Colonic mucosa (tissue), 4 donors: ENCODE measurements around the gene CCDC13. TPM values are rescaled to one million over a fixed set of nuclear protein-coding genes. Genes with fewer than 3 reads are reported as not detected.

ENCODE experiments used
- DNase-seq: peaks from one replicate; pipeline ENCODE4 v3.0.0-alpha.2; 2020
- H3K27ac ChIP-seq: fragments of 200-600 bp; one replicate; pipeline ENCODE4 v1.8.0; 2021
- H3K27me3 ChIP-seq: fragments of 200-600 bp; one replicate; pipeline ENCODE4 v1.8.0; 2021
- H3K36me3 ChIP-seq: fragments of 200-600 bp; one replicate; pipeline ENCODE4 v1.8.0; 2021
- H3K4me1 ChIP-seq: fragments of 200-600 bp; one replicate; pipeline ENCODE4 v1.8.0; 2021; ENCODE audit warnings: mild to moderate bottlenecking
- H3K4me3 ChIP-seq: fragments of 200-600 bp; one replicate; pipeline ENCODE4 v1.8.0; 2021
- H3K9ac ChIP-seq, 2 donors: one replicate each; pipeline ENCODE4 v1.7.0; 2013; ENCODE audit warnings: control low read depth in 2 of 2, low read depth in 2 of 2, low read length in 2 of 2
- H3K9me3 ChIP-seq: fragments of 200-600 bp; one replicate; pipeline ENCODE4 v1.8.0; 2021
- intact Hi-C: fragments of 100-400 bp; cut with DNase I; formaldehyde crosslinking; loops from one replicate; pipeline ENCODE4 v1.14.1; 2022
- total RNA-seq, 2 donors: library from RNA; stranded (reverse); fragmentation: NEBNext Ultra II Directional in 1 of 2; extraction: Animal tissue kit (Norgen Biotek cat#: 25700) in 1 of 2; gene quantifications; one replicate each; pipeline ENCODE4 v1.2.1, GENCODE V29; 2021
- TF ChIP-seq, protein P1 (sequence below): fragments of 200-600 bp; IDR thresholded peaks from one replicate; pipeline ENCODE4 v1.8.0; 2022; ENCODE audit warnings: antibody characterized with exemption, mild to moderate bottlenecking
- donor health status: healthy.
- donor health status: DM: no; HTN: no; CAD: no.
- donor health status: DM: no; HTN: no; CAD: no.

Gene CCDC13
- total RNA-seq, 2 donors from 2014 or later: 0.93 to 5.3 TPM

- Histone ChIP-seq H3K4me1 (no peaks in the 10 kb centered on the region), H3K27me3 (no peaks in the 10 kb centered on the region), H3K36me3 (no peaks in the 10 kb centered on the region), H3K9me3 (no peaks in the 10 kb centered on the region), H3K4me3 (no peak overlapping the region), H3K27ac (no peak overlapping the region), H3K9ac (no peak overlapping the region)
- intact Hi-C loops: no loop called here
- TF ChIP-seq, protein P1, sequence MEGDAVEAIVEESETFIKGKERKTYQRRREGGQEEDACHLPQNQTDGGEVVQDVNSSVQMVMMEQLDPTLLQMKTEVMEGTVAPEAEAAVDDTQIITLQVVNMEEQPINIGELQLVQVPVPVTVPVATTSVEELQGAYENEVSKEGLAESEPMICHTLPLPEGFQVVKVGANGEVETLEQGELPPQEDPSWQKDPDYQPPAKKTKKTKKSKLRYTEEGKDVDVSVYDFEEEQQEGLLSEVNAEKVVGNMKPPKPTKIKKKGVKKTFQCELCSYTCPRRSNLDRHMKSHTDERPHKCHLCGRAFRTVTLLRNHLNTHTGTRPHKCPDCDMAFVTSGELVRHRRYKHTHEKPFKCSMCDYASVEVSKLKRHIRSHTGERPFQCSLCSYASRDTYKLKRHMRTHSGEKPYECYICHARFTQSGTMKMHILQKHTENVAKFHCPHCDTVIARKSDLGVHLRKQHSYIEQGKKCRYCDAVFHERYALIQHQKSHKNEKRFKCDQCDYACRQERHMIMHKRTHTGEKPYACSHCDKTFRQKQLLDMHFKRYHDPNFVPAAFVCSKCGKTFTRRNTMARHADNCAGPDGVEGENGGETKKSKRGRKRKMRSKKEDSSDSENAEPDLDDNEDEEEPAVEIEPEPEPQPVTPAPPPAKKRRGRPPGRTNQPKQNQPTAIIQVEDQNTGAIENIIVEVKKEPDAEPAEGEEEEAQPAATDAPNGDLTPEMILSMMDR: no peak
- no peak for DNase-seq
Measured at GRCh38 chr3:42756681-42757213, 16.3 kb downstream of the CCDC13 start.

GRCh38 chr3:42755681-42756578 lies 17.1 kb downstream of the CCDC13 start:
- no peak for DNase-seq

GRCh38 chr3:42753757-42754156 lies 19.3 kb downstream of the CCDC13 start:
- Histone ChIP-seq H3K4me3 (no peak overlapping the region), H3K27ac (no peak overlapping the region), H3K9me3 (no peaks in the 10 kb centered on the region), H3K36me3 (no peaks in the 10 kb centered on the region), H3K9ac (no peak overlapping the region), H3K27me3 (no peaks in the 10 kb centered on the region), H3K4me1 (no peaks in the 10 kb centered on the region)
- TF ChIP-seq, protein P1: no peak
- no peak for DNase-seq
- intact Hi-C loops: no loop called here

More at GRCh38 chr3:42755681-42756578, 17.1 kb downstream of the CCDC13 start:
- no peak overlapping the region for H3K9ac ChIP-seq
- H3K27me3 ChIP-seq: no peaks in the 10 kb centered on the region
- intact Hi-C loops: no loop called here
- TF ChIP-seq, protein P1: no peak
- no peaks in the 10 kb centered on the region for H3K9me3 ChIP-seq
- H3K36me3 ChIP-seq: no peaks in the 10 kb centered on the region
- no peaks in the 10 kb centered on the region for H3K4me1 ChIP-seq
- H3K4me3 ChIP-seq: no peak overlapping the region
- H3K27ac ChIP-seq: no peak overlapping the region

DNA sequence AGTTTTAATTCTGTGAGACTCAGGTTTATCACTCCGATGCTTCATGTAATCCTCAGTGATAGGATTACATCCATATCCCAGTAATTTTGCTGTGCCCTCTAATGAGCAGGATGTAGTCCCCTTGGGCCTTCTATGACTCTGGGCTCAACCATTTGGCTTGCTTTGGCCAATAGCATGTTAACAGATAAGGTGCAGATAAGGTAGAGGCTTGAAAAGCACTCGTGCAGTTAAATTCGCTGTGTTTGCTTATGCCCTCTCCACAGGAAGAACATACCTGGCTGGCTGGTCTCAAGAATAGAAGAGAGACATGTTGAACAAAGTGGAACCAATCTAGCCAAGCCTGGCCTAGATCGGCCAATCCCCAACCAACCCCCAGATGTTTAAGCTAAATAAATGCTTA lies 20.1 kb downstream of the CCDC13 start:
- intact Hi-C loops: no loop called here
- Histone ChIP-seq H3K4me1 (no peaks in the 10 kb centered on the region), H3K4me3 (no peak overlapping the region), H3K9me3 (no peaks in the 10 kb centered on the region), H3K36me3 (no peaks in the 10 kb centered on the region), H3K27me3 (no peaks in the 10 kb centered on the region), H3K9ac (no peak overlapping the region), H3K27ac (no peak overlapping the region)
- DNase-seq: no peak
- TF ChIP-seq, protein P1: no peak

GRCh38 chr3:42752441-42752840 lies 20.6 kb downstream of the CCDC13 start:
- no peak for DNase-seq
- intact Hi-C loops: no loop called here
- TF ChIP-seq, protein P1: no peak
- Histone ChIP-seq H3K4me3 (no peak overlapping the region), H3K27me3 (no peaks in the 10 kb centered on the region), H3K27ac (no peak overlapping the region), H3K4me1 (no peaks in the 10 kb centered on the region), H3K36me3 (no peaks in the 10 kb centered on the region), H3K9me3 (no peaks in the 10 kb centered on the region), H3K9ac (no peak overlapping the region)
